GM19324 (cell line): Measurements from ENCODE around the gene DNAJA3.

Source experiments
- ATAC-seq: cut with Tn5 transposase; IDR thresholded peaks from one replicate; pipeline ENCODE4 v1.9.1; 2021; ENCODE audit warnings: mild to moderate bottlenecking, moderate library complexity; ENCODE audit not compliant: unreplicated experiment, low FRiP score

The DNAJA3 gene

GRCh38 chr16:4428500-4428899 is 2.8 kb downstream of the DNAJA3 start:
- ATAC-seq: no peak

DNA sequence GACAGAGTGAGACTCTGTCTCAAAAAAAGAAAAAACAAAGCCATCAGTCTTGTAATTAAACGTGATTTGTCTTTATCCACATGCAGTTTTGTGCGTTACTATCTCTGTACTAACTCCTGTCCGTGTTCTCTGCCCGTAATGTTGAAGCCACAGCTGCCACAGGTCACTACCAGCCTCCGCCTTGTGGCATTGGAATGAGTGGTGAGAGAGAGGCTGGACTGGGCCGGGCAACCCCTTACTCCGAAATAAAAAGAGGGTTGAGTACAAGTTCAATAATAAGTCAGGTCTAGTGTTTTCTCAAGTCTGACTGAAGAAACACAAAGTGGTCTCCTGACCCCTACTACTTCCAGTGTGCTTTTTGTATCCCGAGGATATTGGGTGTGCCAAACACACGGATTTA is 5.4 kb downstream of the DNAJA3 start:
- no peak for ATAC-seq

GRCh38 chr16:4433228-4433627 is 7.6 kb downstream of the DNAJA3 start:
- ATAC-seq: no peak

DNA sequence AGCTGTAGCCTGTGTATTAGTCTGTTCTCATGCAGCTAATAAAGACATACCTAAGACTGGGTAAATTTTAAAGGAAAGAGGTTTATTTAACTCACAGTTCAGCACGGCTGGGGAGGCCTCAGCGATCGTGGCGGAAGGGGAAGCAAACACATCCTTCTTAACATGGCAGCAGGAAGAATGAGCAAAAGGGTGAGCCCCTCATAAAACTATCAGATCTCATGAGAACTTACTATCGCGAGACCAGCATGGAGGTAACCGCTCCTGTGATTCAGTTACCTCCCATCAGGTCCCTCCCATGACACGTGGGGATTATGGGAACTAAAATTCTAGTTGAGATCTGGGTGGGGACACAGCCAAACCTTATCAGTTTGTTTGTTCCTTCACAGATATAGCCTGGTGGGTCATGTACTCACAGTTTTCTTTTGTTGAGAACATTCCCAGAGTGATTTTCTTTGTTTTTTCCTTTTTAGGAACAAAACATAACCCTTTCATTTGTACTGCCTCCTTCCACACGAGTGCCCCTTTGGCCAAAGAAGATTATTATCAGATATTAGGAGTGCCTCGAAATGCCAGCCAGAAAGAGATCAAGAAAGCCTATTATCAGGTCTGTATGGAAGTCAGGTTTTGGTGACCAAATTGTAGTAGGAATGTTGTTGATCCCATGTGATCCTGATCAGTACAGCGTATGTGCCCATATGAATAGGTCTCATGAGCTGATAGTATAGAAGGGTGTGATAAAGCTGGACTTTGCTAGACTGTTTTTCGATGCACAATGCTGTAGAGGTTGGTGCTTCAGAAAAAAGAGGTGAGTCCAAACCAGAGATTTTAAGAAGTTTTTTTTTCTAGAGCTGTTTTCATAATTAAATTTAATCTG is 8.5 kb downstream of the DNAJA3 start:
- no peak for ATAC-seq

GRCh38 chr16:4435337-4436067 is 9.8 kb downstream of the DNAJA3 start:
- no peak for ATAC-seq

DNA sequence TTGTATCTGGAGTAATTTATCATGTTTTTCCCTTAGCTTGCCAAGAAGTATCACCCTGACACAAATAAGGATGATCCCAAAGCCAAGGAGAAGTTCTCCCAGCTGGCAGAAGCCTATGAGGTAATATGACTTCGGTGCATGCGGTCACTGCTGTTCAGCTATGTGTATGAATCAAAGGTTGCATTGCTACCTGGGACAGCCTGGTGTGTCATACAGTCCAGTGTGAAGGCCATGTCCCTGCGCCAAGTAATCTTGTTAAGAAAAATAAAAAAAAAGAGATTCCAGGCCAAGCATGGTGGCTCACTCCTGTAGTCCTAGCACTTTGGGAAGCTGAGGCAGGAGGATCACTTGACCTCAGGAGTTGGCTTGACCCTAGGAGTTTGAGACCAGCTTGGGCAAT is 11.7 kb downstream of the DNAJA3 start:
- ATAC-seq: no peak

GRCh38 chr16:4442371-4442770 is 16.7 kb downstream of the DNAJA3 start:
- no peak for ATAC-seq

DNA sequence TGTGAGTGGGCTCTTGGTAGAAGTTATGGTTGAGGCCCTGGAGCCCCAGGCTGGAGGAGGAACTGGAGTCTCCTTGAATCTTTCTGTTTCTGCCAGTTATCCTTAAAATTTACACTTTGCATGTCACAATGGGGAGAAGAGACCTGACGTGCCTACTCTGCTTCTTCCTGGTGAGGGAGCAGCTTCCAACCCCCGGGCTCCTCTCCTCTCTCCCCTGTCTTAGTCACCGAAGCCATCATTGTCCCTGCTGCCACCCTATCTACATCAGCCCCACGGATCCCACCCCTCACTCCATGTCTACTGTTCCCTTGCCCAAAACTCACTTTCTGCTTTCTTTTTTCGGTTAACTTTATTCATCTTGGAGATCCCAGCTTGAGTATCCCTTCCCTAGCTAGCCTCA is 17.6 kb downstream of the DNAJA3 start:
- no peak for ATAC-seq

DNA sequence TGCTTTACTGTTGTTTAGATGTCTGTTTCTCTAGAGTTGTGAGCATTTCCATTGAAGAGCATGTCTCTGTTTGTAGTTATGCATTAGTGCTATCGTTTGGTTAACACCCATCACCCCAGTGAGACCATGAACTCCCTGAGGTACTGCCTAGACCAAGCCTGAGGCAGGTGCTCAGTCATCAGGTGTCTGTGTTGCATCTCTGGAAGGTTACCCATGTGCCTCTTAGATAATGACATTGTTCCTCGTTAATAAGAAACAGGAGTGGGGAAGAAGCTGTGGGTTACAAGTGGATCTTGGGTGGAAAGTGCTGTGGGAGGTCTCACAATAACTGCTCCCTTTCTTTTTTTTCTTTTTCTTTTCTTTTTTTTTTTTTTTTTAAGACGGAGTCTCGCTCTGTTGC is 18.3 kb downstream of the DNAJA3 start:
- no peak for ATAC-seq

- no peak for ATAC-seq
Measured at GRCh38 chr16:4450430-4450829, 24.8 kb downstream of the DNAJA3 start.

- ATAC-seq: no peak
Measured at GRCh38 chr16:4450931-4451519, 25.4 kb downstream of the DNAJA3 start.

DNA sequence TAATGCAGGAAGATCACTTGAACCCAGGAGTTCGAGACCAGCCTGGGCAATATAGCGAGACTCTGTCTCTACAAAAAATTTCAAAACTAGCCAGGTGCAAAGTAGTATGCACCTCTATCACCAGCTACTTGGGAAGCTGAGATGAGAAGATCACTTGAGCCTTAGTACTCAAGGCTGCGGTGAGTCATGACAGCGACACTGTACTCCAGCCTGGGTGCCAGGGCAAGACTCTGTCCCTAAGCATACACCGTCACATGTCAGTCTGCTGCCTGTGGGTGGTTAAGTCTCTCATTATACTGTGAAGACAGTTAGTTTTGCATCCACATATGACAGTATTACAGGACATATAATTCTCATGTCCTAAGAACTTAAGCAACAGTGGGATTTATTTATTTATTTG is 27.0 kb downstream of the DNAJA3 start:
- ATAC-seq: no peak

DNA sequence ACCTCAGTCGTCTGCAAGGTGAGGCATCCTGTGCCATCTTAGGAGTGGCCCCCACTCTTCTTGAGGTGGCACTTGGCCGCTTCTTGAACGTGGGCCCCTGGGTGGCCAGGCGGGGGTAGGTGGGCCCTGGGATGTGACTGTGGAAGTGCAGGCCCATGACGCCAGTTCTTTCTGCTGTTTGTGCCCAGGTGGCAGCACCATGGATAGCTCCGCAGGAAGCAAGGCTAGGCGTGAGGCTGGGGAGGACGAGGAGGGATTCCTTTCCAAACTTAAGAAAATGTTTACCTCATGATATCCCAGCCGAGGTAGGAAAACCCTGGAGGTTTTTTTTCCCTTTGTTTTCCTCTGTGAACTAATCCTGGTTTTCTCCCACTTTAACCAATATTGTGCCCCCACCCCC is 29.0 kb downstream of the DNAJA3 start:
- no peak for ATAC-seq

- ATAC-seq: no peak
Measured at GRCh38 chr16:4455081-4455480, 29.4 kb downstream of the DNAJA3 start.

DNA sequence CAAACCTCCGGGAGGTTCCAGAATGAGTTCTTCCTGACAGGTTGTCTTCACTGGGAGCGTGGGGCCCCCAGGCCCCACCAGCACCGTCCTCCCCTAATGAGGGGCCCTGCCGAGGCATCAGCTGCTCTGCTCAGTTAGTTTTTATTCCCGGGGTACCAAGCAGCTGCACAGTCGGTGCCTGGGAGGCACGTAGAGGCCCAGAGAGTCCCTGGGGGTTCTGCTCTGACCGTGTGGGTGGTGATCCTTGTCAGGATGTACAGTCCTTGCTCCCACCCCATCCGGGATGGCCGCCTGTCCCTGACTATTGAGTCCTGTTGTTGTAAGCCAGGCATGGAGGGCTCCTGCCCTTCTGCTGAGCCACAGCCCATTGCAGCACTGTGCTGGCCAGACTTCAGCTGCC is 30.3 kb downstream of the DNAJA3 start:
- no peak for ATAC-seq

DNA sequence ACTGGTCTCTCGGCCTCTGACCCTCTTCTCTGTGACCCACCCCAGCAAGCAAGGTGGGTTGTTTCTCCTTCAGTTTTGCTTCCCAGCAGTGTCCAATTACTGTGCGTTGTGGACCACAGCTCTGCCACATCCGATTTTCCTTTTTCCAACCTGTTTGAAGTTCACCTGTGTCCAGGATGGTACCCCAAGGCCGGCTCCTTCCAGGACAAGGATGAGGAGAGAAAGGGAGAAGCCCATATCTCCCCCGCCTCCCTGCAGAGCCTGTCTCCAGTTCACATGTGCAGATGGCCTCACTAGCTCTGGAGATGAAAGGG is 35.2 kb downstream of the DNAJA3 start:
- ATAC-seq: no peak

DNA sequence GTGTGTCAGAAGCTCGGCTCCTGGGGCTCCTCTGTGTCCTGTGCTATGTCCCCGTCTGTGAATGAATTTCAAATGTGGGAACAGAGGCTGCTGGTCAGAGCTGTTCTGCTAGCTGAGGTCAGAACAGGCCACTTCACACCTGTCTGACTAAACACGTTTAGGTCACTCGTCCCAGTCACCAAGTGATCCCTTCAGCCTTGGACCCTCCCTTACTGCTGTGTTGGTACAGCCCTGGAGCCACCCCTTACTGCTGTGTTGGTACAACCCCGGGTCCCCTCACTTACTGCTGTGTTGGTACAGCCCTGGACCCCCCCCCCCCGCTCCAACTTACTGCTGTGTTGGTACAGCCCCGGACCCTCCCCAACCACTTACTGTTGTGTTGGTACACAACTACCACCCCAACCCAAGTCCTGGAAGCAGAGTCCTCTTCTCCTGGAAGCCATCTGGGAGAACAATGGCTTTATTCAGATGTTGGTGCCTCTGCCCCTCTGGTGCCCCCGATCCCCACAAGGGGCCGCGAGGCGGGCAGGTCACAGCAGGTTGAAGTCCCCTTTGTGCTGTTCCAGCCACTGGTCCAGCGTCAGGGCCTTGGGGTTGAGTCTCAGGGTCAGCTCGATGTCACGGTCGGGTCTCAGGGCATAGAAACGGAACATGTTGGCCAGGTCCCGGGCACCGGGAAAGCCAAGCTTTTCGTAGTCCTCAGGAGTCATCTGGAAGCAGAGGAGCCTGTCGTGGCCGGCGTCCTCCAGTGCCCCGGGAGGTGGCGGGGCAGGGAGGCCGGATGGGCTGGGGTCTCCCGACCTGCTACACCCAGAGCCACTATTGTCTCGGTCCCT is 35.8 kb downstream of the DNAJA3 start:
- ATAC-seq: no peak

DNA sequence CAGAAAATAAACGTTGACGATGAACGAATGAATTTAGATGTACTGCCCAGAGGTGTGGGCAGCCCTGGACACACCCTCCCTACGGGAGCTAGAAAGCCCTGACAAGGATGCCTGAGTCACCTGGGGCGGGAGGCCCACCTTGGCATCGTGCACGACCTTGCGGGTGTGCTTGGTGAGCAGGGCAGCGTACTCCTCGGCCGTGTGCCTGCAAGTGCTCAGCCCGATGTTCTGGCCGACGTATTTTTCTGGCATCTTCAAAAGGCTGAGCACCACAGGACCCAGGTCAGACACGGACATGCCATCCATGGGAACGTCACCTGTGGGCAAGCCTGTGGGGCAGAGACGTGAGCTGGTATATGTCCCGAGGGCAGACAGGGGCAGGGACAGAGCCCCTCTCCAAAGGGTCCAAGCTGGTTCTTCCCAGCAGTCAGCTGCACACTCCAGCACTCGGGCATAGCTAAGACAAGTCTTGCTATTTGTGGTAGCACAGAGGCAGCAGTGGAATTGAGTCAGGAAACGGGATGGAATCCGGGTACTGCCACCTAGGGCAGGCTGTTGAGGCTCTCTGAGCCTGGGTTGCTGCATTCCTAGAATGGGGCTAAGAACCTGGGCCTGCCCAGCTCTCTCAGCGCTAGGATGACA is 38.0 kb downstream of the DNAJA3 start:
- ATAC-seq: no peak

- no peak for ATAC-seq
Measured at GRCh38 chr16:4465977-4466779, 40.5 kb downstream of the DNAJA3 start.

DNA sequence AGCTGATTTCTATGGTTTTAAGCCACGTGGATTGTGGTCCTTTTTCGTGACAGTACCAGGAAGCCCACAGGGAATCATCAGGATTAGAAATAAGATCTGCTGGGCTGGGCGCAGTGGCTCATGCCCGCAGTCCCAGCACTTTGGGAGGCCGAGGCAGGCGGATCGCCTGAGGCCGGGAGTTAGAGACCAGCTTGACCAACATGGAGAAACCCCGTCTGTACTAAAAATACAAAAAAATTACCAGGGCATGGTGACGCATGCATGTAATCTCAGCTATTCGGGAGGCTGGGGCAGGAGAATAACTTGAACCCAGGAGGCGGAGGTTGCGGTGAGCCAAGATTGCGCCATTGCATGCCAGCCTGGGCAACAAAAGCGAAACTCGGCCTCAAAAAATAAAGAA is 42.2 kb downstream of the DNAJA3 start:
- ATAC-seq: no peak
